Measurements from ENCODE around the gene CCT6B.

DNA sequence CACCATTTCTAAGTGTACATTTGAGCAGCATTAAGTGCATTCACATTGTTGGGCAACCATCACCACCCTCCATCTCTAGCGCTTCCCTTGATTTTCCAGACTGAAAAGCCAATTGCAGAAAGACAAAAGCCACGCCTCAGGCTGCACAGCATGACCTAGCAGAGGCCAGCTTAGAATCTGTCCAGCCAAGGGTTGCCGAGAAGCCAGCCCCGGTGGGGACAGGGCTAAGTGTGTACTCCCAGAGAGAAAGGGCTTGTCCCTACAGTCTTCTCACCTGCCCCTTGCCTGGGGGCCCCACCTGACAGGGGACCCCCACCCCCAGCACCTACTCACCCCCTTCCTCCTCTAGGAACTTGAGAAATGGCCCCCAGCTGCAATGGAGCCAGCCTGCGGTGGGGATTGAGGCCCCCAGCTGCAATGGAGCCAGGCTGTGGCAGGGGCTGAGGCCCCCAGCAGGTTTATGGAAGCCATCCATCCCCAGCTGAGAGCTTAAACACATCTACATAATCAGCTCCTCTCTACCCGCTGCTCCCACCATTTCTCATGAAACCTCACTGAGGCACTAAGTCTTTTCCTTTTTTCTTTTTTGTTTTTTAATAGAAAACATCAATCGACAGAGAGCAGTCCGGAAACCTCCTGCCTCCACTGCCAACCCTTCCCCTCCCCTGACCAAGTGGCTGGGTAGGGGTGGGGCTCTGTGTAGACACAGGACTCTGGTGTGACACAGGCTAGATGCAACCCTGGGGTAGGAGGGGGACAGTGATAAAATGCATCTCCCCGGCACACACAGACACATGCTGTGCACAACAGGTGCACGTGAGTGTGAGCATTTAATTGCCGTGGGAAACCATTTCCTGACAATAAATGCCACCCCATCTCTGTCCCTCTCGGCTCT, 77.9 kb downstream of the CCT6B start:
- TF ChIP-seq, protein P1, sequence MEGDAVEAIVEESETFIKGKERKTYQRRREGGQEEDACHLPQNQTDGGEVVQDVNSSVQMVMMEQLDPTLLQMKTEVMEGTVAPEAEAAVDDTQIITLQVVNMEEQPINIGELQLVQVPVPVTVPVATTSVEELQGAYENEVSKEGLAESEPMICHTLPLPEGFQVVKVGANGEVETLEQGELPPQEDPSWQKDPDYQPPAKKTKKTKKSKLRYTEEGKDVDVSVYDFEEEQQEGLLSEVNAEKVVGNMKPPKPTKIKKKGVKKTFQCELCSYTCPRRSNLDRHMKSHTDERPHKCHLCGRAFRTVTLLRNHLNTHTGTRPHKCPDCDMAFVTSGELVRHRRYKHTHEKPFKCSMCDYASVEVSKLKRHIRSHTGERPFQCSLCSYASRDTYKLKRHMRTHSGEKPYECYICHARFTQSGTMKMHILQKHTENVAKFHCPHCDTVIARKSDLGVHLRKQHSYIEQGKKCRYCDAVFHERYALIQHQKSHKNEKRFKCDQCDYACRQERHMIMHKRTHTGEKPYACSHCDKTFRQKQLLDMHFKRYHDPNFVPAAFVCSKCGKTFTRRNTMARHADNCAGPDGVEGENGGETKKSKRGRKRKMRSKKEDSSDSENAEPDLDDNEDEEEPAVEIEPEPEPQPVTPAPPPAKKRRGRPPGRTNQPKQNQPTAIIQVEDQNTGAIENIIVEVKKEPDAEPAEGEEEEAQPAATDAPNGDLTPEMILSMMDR (IDR thresholded peaks at IDR 0.05): no peak
- TF ChIP-seq, protein P2, sequence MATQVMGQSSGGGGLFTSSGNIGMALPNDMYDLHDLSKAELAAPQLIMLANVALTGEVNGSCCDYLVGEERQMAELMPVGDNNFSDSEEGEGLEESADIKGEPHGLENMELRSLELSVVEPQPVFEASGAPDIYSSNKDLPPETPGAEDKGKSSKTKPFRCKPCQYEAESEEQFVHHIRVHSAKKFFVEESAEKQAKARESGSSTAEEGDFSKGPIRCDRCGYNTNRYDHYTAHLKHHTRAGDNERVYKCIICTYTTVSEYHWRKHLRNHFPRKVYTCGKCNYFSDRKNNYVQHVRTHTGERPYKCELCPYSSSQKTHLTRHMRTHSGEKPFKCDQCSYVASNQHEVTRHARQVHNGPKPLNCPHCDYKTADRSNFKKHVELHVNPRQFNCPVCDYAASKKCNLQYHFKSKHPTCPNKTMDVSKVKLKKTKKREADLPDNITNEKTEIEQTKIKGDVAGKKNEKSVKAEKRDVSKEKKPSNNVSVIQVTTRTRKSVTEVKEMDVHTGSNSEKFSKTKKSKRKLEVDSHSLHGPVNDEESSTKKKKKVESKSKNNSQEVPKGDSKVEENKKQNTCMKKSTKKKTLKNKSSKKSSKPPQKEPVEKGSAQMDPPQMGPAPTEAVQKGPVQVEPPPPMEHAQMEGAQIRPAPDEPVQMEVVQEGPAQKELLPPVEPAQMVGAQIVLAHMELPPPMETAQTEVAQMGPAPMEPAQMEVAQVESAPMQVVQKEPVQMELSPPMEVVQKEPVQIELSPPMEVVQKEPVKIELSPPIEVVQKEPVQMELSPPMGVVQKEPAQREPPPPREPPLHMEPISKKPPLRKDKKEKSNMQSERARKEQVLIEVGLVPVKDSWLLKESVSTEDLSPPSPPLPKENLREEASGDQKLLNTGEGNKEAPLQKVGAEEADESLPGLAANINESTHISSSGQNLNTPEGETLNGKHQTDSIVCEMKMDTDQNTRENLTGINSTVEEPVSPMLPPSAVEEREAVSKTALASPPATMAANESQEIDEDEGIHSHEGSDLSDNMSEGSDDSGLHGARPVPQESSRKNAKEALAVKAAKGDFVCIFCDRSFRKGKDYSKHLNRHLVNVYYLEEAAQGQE (IDR thresholded peaks at IDR 0.05): no peak
- TF ChIP-seq ZNF302 (CRISPR knock-in tag; IDR thresholded peaks at IDR 0.05) (no peak), POLR2AphosphoS2 (conservative IDR thresholded peaks at IDR 0.05; ENCODE audit: low read length) (no peak)

All from A549 (cell line).